ENCODE data around the gene SPTA1. TPM values are rescaled to one million over a fixed set of nuclear protein-coding genes. Genes with fewer than 3 reads are reported as not detected.

SPTA1 gene
- total RNA-seq, 1 experiment from 2014 or later: not detected

DNA sequence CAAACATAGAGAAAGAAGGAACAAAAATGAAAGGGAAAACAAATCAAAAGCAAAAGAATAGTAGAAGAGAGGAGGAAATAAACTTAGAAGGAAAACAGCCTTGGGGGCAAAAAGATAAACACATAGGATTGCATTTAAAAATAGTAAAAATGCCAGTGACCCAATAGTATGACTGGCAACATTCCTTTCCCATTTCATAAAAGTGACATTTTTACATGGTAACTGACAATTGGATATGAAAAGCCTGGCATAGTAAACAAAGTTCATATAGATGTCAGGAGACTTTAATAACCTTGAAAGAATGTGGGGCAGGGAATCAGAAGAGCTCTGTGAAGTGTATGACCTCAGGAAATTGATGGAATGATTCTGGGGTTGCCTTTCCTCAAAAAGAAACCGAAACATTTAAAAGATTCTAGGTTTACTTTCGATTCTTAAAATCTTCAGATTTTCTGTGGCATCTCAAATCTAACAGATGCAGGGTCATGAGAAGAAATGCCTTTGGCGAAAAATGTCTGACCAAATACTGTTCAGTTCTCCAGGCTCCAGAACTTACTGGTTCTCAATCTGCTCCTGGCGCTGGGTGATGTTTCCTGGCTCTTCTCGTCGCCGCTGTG lies 33.7 kb downstream of the SPTA1 start:
- TF ChIP-seq CEBPB (IDR thresholded peaks at IDR 0.05; ENCODE audit: low read depth): no peak
- TF ChIP-seq SRF (IDR thresholded peaks at IDR 0.05; ENCODE audit: low read depth): no peak
- TF ChIP-seq ZFX (IDR thresholded peaks at IDR 0.05): no peak
- TF ChIP-seq REST (IDR thresholded peaks at IDR 0.05; ENCODE audit: low read depth): no peak
- H3K4me1 ChIP-seq (ENCODE audit: control insufficient read depth in 1 of 2, insufficient read depth in 2 of 2, low read length in 2 of 2): no peaks in the 10 kb centered on the region
- H3K36me3 ChIP-seq (ENCODE audit: control insufficient read depth in 1 of 2, insufficient read depth in 2 of 2, low read length in 2 of 2): no peaks in the 10 kb centered on the region
- intact Hi-C loops (cut with micrococcal nuclease): no loop called here
- no peak overlapping the region for H2AFZ ChIP-seq (ENCODE audit: low read depth, low read length, poor library complexity, severe bottlenecking)
- H3K9ac ChIP-seq (ENCODE audit: low read length): no peak overlapping the region
- H3K27ac ChIP-seq (ENCODE audit: low read depth, low read length): no peak overlapping the region
- ATAC-seq (no peak), DNase-seq (ENCODE audit: low read depth, low spot score) (no peak)
- POLR2A ChIA-PET: no interaction called here
- no peaks in the 10 kb centered on the region for H3K79me2 ChIP-seq (ENCODE audit: insufficient read depth, low read length)
- no peaks in the 10 kb centered on the region for H3K27me3 ChIP-seq (ENCODE audit: insufficient read depth, low read length)
- no peak overlapping the region for H3K4me3 ChIP-seq (replicated peaks in 1 of 2; ENCODE audit: low read depth in 1 of 2, low read length in 2 of 2)
- BruUV-seq (replicated peaks): no TSS peak
- no peaks in the 10 kb centered on the region for H3K9me3 ChIP-seq (ENCODE audit: control insufficient read depth in 1 of 2, insufficient read depth in 1 of 2, low read depth in 1 of 2, low read length in 2 of 2)
- CTCF ChIA-PET: no interaction called here
- no peaks in the 10 kb centered on the region for H4K20me1 ChIP-seq (ENCODE audit: insufficient read depth)
- no peaks in the 10 kb centered on the region for H3K9me2 ChIP-seq (ENCODE audit: insufficient read depth)
- RAD21 ChIA-PET (ENCODE audit: low non-redundant PET in 1 of 2, low total read pairs in 2 of 2, uncharacterized antibody in 2 of 2, unreplicated experiment in 2 of 2): no interaction called here
- H3K4me2 ChIP-seq (ENCODE audit: low read length): no peak overlapping the region

DNA sequence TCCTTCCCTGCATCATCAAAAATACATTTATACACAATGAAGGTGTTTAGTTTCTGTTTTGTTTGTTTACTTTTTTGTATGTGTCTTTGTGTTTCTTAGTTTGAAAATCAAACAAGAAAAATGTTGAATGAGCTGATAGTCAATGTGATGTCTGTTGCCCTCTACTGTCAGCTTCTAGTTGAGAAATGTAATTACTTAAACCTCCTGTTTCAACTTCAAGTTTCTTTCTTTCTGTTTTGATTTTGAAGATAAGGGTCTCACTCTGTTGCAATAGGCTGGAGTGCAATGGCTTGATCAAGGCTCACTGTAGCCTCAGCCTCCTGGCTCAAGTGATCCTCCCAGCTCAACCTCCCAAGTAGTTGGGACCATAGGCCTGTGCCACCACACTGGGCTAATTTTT lies 37.5 kb downstream of the SPTA1 start:
- CTCF ChIA-PET: no interaction called here
- no peak overlapping the region for H3K9ac ChIP-seq (ENCODE audit: low read length)
- POLR2A ChIA-PET: interaction anchor here (0.6 kb wide), 1 partner anchor 231 kb away, joined by 5 read pairs; no protein-coding TSS in a partner anchor
- no peak for TF ChIP-seq POLR2AphosphoS5 (IDR thresholded peaks at IDR 0.05; ENCODE audit: low read depth, low read length)
- no peak for TF ChIP-seq CTCF (IDR thresholded peaks at IDR 0.05 in 2 of 3, conservative IDR thresholded peaks at IDR 0.05 in 1 of 3; ENCODE audit: borderline replicate concordance in 1 of 3, insufficient read depth in 1 of 3, low read depth in 2 of 3, low read length in 2 of 3)
- no peak for TF ChIP-seq SRF (IDR thresholded peaks at IDR 0.05; ENCODE audit: low read depth)
- no peak for TF ChIP-seq REST (IDR thresholded peaks at IDR 0.05; ENCODE audit: low read depth)
- TF ChIP-seq ATF3 (IDR thresholded peaks at IDR 0.05): no peak
- TF ChIP-seq POLR2A (IDR thresholded peaks at IDR 0.05; ENCODE audit: borderline replicate concordance, extremely low read depth, insufficient read depth, insufficient read length): no peak
- TF ChIP-seq, protein P1, sequence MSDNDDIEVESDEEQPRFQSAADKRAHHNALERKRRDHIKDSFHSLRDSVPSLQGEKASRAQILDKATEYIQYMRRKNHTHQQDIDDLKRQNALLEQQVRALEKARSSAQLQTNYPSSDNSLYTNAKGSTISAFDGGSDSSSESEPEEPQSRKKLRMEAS (IDR thresholded peaks at IDR 0.05): no peak
- TF ChIP-seq FOSL1 (IDR thresholded peaks at IDR 0.05; ENCODE audit: low read depth): no peak

More for the DNA sequence above, 37.5 kb downstream of the SPTA1 start:
- ATAC-seq (no peak), DNase-seq (ENCODE audit: low read depth, low spot score) (no peak)
- H3K79me2 ChIP-seq (ENCODE audit: insufficient read depth, low read length): no peaks in the 10 kb centered on the region
- H3K27me3 ChIP-seq (ENCODE audit: insufficient read depth, low read length): no peaks in the 10 kb centered on the region
- no peak overlapping the region for H2AFZ ChIP-seq (ENCODE audit: low read depth, low read length, poor library complexity, severe bottlenecking)
- H3K4me3 ChIP-seq (replicated peaks in 1 of 2; ENCODE audit: low read depth in 1 of 2, low read length in 2 of 2): no peak overlapping the region
- BruUV-seq (replicated peaks): no TSS peak
- intact Hi-C loops (cut with micrococcal nuclease): no loop called here
- no peak overlapping the region for H3K4me2 ChIP-seq (ENCODE audit: low read length)
- H4K20me1 ChIP-seq (ENCODE audit: insufficient read depth): no peaks in the 10 kb centered on the region
- no peak overlapping the region for H3K27ac ChIP-seq (ENCODE audit: low read depth, low read length)
- no peaks in the 10 kb centered on the region for H3K9me2 ChIP-seq (ENCODE audit: insufficient read depth)
- no peaks in the 10 kb centered on the region for H3K9me3 ChIP-seq (ENCODE audit: control insufficient read depth in 1 of 2, insufficient read depth in 1 of 2, low read depth in 1 of 2, low read length in 2 of 2)
- no peaks in the 10 kb centered on the region for H3K36me3 ChIP-seq (ENCODE audit: control insufficient read depth in 1 of 2, insufficient read depth in 2 of 2, low read length in 2 of 2)
- H3K4me1 ChIP-seq (ENCODE audit: control insufficient read depth in 1 of 2, insufficient read depth in 2 of 2, low read length in 2 of 2): no peaks in the 10 kb centered on the region
- RAD21 ChIA-PET (ENCODE audit: low non-redundant PET in 1 of 2, low total read pairs in 2 of 2, uncharacterized antibody in 2 of 2, unreplicated experiment in 2 of 2): no interaction called here
